NCI-H1930 (cell line): Measurements from ENCODE around the gene CNIH2.
"Not testable (repeated sequence)": the region's sequence is repeated elsewhere in the genome, so short reads cannot be mapped to it uniquely, and the experiment has no call there.

Experiments
- DNase-seq, 2 experiments: peaks; one replicate each; lab custom pipeline; 2025; lab: John Stamatoyannopoulos, UW

The CNIH2 gene

GRCh38 chr11:66277471-66278362, at the start of gene CNIH2:
CNIH2 (plus strand) TSS chr11:66278175; CDS start chr11:66278457, 282 bp downstream.
- peak; percentile 31 to 67 for DNase-seq

GRCh38 chr11:66228521-66228920, 49.5 kb upstream of the CNIH2 start:
- no peak for DNase-seq

GRCh38 chr11:66230156-66230555, 47.8 kb upstream of the CNIH2 start:
- no peak for DNase-seq

- no peak for DNase-seq
These were observed 47.0 kb upstream of the CNIH2 start for GRCh38 chr11:66230978-66231377.

- no peak for DNase-seq
These were observed 46.4 kb upstream of the CNIH2 start for GRCh38 chr11:66231561-66231960.

GRCh38 chr11:66232769-66233168, 45.2 kb upstream of the CNIH2 start:
- DNase-seq: no peak

- no peak for DNase-seq
These were observed 44.7 kb upstream of the CNIH2 start for GRCh38 chr11:66233301-66233700.

GRCh38 chr11:66235141-66235540, 42.8 kb upstream of the CNIH2 start:
- DNase-seq: no peak

GRCh38 chr11:66237867-66238266, 40.1 kb upstream of the CNIH2 start:
- no peak for DNase-seq

GRCh38 chr11:66238786-66239413, 39.1 kb upstream of the CNIH2 start:
- no peak for DNase-seq

- no peak for DNase-seq
These were observed 38.5 kb upstream of the CNIH2 start for GRCh38 chr11:66239511-66239910.

GRCh38 chr11:66239998-66240780, 37.8 kb upstream of the CNIH2 start:
- DNase-seq: no peak

- DNase-seq: no peak
These were observed 37.2 kb upstream of the CNIH2 start for GRCh38 chr11:66240781-66241136.

GRCh38 chr11:66242095-66242765, 35.7 kb upstream of the CNIH2 start:
- DNase-seq: no peak

- no peak for DNase-seq
These were observed 34.0 kb upstream of the CNIH2 start for GRCh38 chr11:66243782-66244535.

GRCh38 chr11:66247295-66247694, 30.7 kb upstream of the CNIH2 start:
- no peak for DNase-seq

- no peak for DNase-seq
These were observed 30.2 kb upstream of the CNIH2 start for GRCh38 chr11:66247801-66248200.

GRCh38 chr11:66248903-66249302, 29.1 kb upstream of the CNIH2 start:
- DNase-seq: no peak

GRCh38 chr11:66251809-66252208, 26.2 kb upstream of the CNIH2 start:
- no peak for DNase-seq

GRCh38 chr11:66253081-66253480, 24.9 kb upstream of the CNIH2 start:
- DNase-seq: not testable (repeated sequence)

- DNase-seq: no peak
These were observed 19.5 kb upstream of the CNIH2 start for GRCh38 chr11:66258473-66258893.
